Measurements from ENCODE around the gene VGF. TPM values are rescaled to one million over a fixed set of nuclear protein-coding genes. Genes with fewer than 3 reads are reported as not detected.
A peak's percentile ranks its signal among the peaks of the same experiment; 100 is the strongest.
"Not testable (repeated sequence)": the region's sequence is repeated elsewhere in the genome, so short reads cannot be mapped to it uniquely, and the experiment has no call there.

Gene VGF
- total RNA-seq, 2 experiments from 2014 or later: not detected

GRCh38 chr7:101199522-101199921 lies 34.2 kb upstream of the VGF start:
- not testable (repeated sequence) for DNase-seq, H3K36me3 Mint-ChIP-seq, H3K9me3 Mint-ChIP-seq, H3K4me1 Mint-ChIP-seq, H3K27ac Mint-ChIP-seq, H3K4me3 Mint-ChIP-seq
- H3K27me3 Mint-ChIP-seq: peaks cover 47% of the 10 kb centered on the region

- Mint-ChIP-seq H3K4me1 (peaks cover 7% of the 10 kb centered on the region), H3K4me3 (no peak overlapping the region), H3K36me3 (no peaks in the 10 kb centered on the region), H3K27me3 (peaks cover 39% of the 10 kb centered on the region), H3K27ac (no peak overlapping the region), H3K9me3 (no peaks in the 10 kb centered on the region)
- DNase-seq: no peak
Measured at GRCh38 chr7:101198476-101198875, 33.1 kb upstream of the VGF start.

GRCh38 chr7:101197991-101198390 lies 32.6 kb upstream of the VGF start:
- no peak overlapping the region for H3K27ac Mint-ChIP-seq
- peaks cover 38% of the 10 kb centered on the region for H3K27me3 Mint-ChIP-seq
- no peaks in the 10 kb centered on the region for H3K9me3 Mint-ChIP-seq

GRCh38 chr7:101195884-101196283 lies 30.5 kb upstream of the VGF start:
- Mint-ChIP-seq H3K9me3 (no peaks in the 10 kb centered on the region), H3K27me3 (peaks cover 22% of the 10 kb centered on the region), H3K36me3 (no peaks in the 10 kb centered on the region), H3K4me3 (no peak overlapping the region), H3K4me1 (peaks cover 6% of the 10 kb centered on the region), H3K27ac (no peak overlapping the region)
- DNase-seq: no peak

More at GRCh38 chr7:101197991-101198390, 32.6 kb upstream of the VGF start:
- DNase-seq: no peak
- peaks cover 7% of the 10 kb centered on the region for H3K4me1 Mint-ChIP-seq
- no peaks in the 10 kb centered on the region for H3K36me3 Mint-ChIP-seq
- H3K4me3 Mint-ChIP-seq: no peak overlapping the region

- Mint-ChIP-seq H3K36me3 (no peaks in the 10 kb centered on the region), H3K27ac (no peak overlapping the region), H3K4me1 (peaks cover 2% of the 10 kb centered on the region), H3K27me3 (peaks cover 22% of the 10 kb centered on the region), H3K9me3 (no peaks in the 10 kb centered on the region), H3K4me3 (no peak overlapping the region)
- DNase-seq: no peak
Measured at GRCh38 chr7:101189109-101189508, 23.7 kb upstream of the VGF start.

GRCh38 chr7:101186844-101187428 lies 21.6 kb upstream of the VGF start:
- peaks cover 26% of the 10 kb centered on the region for H3K27me3 Mint-ChIP-seq
- H3K36me3 Mint-ChIP-seq: no peaks in the 10 kb centered on the region
- no peak overlapping the region for H3K4me3 Mint-ChIP-seq
- DNase-seq: no peak
- no peak overlapping the region for H3K27ac Mint-ChIP-seq
- H3K9me3 Mint-ChIP-seq: no peaks in the 10 kb centered on the region
- H3K4me1 Mint-ChIP-seq: peaks cover 2% of the 10 kb centered on the region

- no peaks in the 10 kb centered on the region for H3K36me3 Mint-ChIP-seq
- H3K27ac Mint-ChIP-seq: no peak overlapping the region
- no peaks in the 10 kb centered on the region for H3K9me3 Mint-ChIP-seq
- H3K4me1 Mint-ChIP-seq: peaks cover 2% of the 10 kb centered on the region
- peaks cover 30% of the 10 kb centered on the region for H3K27me3 Mint-ChIP-seq
- no peak for DNase-seq
- no peak overlapping the region for H3K4me3 Mint-ChIP-seq
Measured at GRCh38 chr7:101186194-101186593, 20.8 kb upstream of the VGF start.

- H3K4me1 Mint-ChIP-seq: peaks cover 2% of the 10 kb centered on the region
- H3K27ac Mint-ChIP-seq: no peak overlapping the region
- DNase-seq: no peak
- H3K4me3 Mint-ChIP-seq: no peak overlapping the region
- peaks cover 39% of the 10 kb centered on the region for H3K27me3 Mint-ChIP-seq
- H3K9me3 Mint-ChIP-seq: no peaks in the 10 kb centered on the region
- no peaks in the 10 kb centered on the region for H3K36me3 Mint-ChIP-seq
Measured at GRCh38 chr7:101185258-101185839, 20.0 kb upstream of the VGF start.

- no peak for DNase-seq
- Mint-ChIP-seq H3K27me3 (peaks cover 81% of the 10 kb centered on the region), H3K27ac (no peak within 1 kb of the TSS), H3K4me1 (peaks cover 6% of the 10 kb centered on the region), H3K4me3 (peak within 1 kb of the TSS; percentile 14), H3K36me3 (no peaks in the 10 kb centered on the region), H3K9me3 (no peaks in the 10 kb centered on the region)
Measured at GRCh38 chr7:101180130-101180755, 14.9 kb upstream of the VGF start, which contains the start of gene NAT16. Gene NAT16, minus strand, starts transcription at chr7:101180293. Its CDS starts 5,486 bp downstream, at chr7:101174807.

GRCh38 chr7:101179713-101180112 lies 14.3 kb upstream of the VGF start:
- Mint-ChIP-seq H3K36me3 (no peaks in the 10 kb centered on the region), H3K4me1 (peaks cover 6% of the 10 kb centered on the region), H3K9me3 (no peaks in the 10 kb centered on the region), H3K27ac (no peak overlapping the region), H3K4me3 (no peak overlapping the region), H3K27me3 (peaks cover 81% of the 10 kb centered on the region)
- DNase-seq: no peak

- no peak overlapping the region for H3K4me3 Mint-ChIP-seq
- H3K36me3 Mint-ChIP-seq: no peaks in the 10 kb centered on the region
- DNase-seq: no peak
- H3K9me3 Mint-ChIP-seq: no peaks in the 10 kb centered on the region
- H3K27ac Mint-ChIP-seq: no peak overlapping the region
- peaks cover 10% of the 10 kb centered on the region for H3K4me1 Mint-ChIP-seq
- peaks cover 83% of the 10 kb centered on the region for H3K27me3 Mint-ChIP-seq
Measured at GRCh38 chr7:101179117-101179516, 13.7 kb upstream of the VGF start.

- Mint-ChIP-seq H3K4me1 (peaks cover 18% of the 10 kb centered on the region), H3K27ac (no peak overlapping the region), H3K36me3 (no peaks in the 10 kb centered on the region), H3K27me3 (peaks cover 95% of the 10 kb centered on the region), H3K4me3 (no peak overlapping the region), H3K9me3 (no peaks in the 10 kb centered on the region)
- DNase-seq: no peak
Measured at GRCh38 chr7:101177644-101178043, 12.3 kb upstream of the VGF start.

- no peaks in the 10 kb centered on the region for H3K9me3 Mint-ChIP-seq
- H3K4me1 Mint-ChIP-seq: peaks cover 28% of the 10 kb centered on the region
- no peak overlapping the region for H3K27ac Mint-ChIP-seq
- no peak for DNase-seq
- no peak overlapping the region for H3K4me3 Mint-ChIP-seq
- peaks cover 95% of the 10 kb centered on the region for H3K27me3 Mint-ChIP-seq
- H3K36me3 Mint-ChIP-seq: no peaks in the 10 kb centered on the region
Measured at GRCh38 chr7:101175664-101176063, 10.3 kb upstream of the VGF start.

GRCh38 chr7:101174322-101174854 lies 9.0 kb upstream of the VGF start:
- Mint-ChIP-seq H3K27ac (no peak overlapping the region), H3K9me3 (no peaks in the 10 kb centered on the region), H3K4me1 (peaks cover 36% of the 10 kb centered on the region), H3K27me3 (peaks cover 96% of the 10 kb centered on the region), H3K36me3 (no peaks in the 10 kb centered on the region), H3K4me3 (peak overlapping the region; percentile 36)
- no peak for DNase-seq

- Mint-ChIP-seq H3K27me3 (peaks cover 96% of the 10 kb centered on the region), H3K4me3 (peak overlapping the region; percentile 36), H3K4me1 (peaks cover 37% of the 10 kb centered on the region), H3K9me3 (no peaks in the 10 kb centered on the region), H3K36me3 (no peaks in the 10 kb centered on the region), H3K27ac (no peak overlapping the region)
- DNase-seq: peak; percentile 71
Measured at GRCh38 chr7:101173752-101174244, 8.4 kb upstream of the VGF start.
